SK-N-SH (cell line): ENCODE results near the gene DLX1.

ENCODE experiments used
- PBX3 ChIP-seq: IDR thresholded peaks from 2 replicates; pipeline ENCODE4; 2012
- POLR2AphosphoS5 ChIP-seq: IDR thresholded peaks from 2 replicates; pipeline ENCODE4 v1.6.1; 2012; ENCODE audit warnings: low read depth, low read length
- USF1 ChIP-seq: IDR thresholded peaks from 2 replicates; pipeline ENCODE4 v1.4.0; 2012; ENCODE audit warnings: low read depth, borderline replicate concordance
- TF ChIP-seq, protein P1 (sequence below): fragments of 200-600 bp; sonication (generic); IDR thresholded peaks from 2 replicates; pipeline ENCODE4 v1.6.1; 2017; ENCODE audit warnings: antibody characterized with exemption, mild to moderate bottlenecking, moderate library complexity

DNA sequence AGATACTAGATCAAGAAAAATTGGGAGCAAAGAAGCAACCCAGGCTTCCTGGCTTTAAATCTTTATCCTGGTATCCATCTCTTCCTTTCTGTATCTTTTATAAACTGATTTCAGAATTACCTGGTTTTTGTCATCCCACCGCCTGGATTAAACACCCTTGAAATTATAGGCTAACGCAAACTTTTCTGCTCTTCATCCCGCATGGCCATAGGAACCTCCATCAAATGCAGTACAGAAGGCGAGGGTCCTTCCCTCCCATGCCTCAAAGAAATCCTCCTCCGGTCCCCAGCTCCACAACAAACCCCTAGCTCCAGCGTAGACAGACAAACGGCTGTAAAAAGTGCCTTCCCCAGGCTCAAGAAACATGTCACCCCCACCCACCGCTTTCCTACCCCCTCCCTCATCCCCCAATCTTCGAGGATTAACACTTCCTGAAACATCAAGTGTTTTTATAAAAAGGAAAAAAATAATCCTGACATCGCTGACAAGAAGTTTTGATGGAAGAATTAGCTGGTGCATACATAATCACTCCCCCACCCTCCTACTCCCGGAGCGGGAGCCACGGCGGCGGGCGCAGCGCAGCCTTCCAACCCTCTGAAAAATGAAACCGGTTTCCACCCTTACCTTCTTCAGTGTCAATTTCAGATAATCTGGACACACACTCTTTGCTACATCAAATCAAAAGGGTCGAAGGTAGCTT lies 7.6 kb downstream of the DLX1 start:
- TF ChIP-seq, protein P1, sequence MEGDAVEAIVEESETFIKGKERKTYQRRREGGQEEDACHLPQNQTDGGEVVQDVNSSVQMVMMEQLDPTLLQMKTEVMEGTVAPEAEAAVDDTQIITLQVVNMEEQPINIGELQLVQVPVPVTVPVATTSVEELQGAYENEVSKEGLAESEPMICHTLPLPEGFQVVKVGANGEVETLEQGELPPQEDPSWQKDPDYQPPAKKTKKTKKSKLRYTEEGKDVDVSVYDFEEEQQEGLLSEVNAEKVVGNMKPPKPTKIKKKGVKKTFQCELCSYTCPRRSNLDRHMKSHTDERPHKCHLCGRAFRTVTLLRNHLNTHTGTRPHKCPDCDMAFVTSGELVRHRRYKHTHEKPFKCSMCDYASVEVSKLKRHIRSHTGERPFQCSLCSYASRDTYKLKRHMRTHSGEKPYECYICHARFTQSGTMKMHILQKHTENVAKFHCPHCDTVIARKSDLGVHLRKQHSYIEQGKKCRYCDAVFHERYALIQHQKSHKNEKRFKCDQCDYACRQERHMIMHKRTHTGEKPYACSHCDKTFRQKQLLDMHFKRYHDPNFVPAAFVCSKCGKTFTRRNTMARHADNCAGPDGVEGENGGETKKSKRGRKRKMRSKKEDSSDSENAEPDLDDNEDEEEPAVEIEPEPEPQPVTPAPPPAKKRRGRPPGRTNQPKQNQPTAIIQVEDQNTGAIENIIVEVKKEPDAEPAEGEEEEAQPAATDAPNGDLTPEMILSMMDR = no peak
- TF ChIP-seq POLR2AphosphoS5 (no peak), PBX3 (no peak), USF1 (no peak)
